ENCODE results near the gene TOB2. TPM values are rescaled to one million over a fixed set of nuclear protein-coding genes. Genes with fewer than 3 reads are reported as not detected.

TOB2 gene, protein sequence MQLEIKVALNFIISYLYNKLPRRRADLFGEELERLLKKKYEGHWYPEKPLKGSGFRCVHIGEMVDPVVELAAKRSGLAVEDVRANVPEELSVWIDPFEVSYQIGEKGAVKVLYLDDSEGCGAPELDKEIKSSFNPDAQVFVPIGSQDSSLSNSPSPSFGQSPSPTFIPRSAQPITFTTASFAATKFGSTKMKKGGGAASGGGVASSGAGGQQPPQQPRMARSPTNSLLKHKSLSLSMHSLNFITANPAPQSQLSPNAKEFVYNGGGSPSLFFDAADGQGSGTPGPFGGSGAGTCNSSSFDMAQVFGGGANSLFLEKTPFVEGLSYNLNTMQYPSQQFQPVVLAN
- 62.6 TPM for total RNA-seq
- long read RNA-seq, full-length matches to known transcripts, result 66 of 190 reads
- long read RNA-seq, partial matches to known transcripts, result 0 of 190 reads
- long read RNA-seq, other reads (novel, unspliced or antisense), result 124 of 190 reads

DNA sequence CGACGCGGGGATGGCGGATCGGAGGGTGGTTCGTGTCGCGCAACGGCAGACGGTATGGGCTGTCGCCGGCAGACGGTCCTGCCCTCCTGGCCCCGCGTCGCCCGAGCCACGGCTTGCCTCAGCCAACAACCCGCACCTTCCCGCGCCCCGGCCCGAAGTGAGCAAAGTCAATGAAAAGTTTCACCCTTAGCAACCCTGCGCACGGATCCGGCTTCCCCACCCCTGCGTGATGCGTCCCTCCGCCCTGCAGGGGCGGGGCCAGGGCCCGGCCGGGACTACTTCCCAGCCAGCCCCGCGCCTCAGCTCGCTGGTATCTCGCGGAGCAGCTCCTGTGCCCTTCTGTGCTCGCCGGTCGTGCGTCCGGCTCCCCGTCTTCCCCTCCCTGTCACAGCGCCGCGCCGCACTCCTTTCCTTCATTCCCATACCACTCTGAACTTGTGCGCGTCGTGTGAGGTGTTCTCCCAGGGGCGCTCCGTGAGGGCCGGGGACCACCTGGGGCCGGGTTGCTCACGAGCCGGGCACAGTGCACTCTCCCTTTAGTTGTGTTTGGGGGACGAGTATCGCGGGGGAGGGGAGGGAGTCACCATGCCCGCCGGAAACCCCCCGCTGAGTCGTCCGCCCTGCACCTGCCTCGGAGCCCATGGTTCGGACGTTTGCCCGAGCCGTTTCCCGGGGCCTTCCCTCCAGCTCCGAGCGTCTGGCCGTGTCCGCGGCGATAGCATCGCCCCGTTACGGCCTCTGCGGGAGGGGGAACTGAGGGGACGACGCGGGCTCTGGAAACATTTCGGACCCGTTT, at the start of gene TOB2:
TSS of gene TOB2 (minus strand) at position 163 of the 796 bp plus-strand sequence. CDS start 9,456 bp downstream, outside the sequence.
- peak; percentile 96 for DNase-seq
- ATAC-seq (ENCODE audit: poor library complexity), result peak; percentile 73
- intact Hi-C loops (cut with DNase I), result no loop called here

DNA sequence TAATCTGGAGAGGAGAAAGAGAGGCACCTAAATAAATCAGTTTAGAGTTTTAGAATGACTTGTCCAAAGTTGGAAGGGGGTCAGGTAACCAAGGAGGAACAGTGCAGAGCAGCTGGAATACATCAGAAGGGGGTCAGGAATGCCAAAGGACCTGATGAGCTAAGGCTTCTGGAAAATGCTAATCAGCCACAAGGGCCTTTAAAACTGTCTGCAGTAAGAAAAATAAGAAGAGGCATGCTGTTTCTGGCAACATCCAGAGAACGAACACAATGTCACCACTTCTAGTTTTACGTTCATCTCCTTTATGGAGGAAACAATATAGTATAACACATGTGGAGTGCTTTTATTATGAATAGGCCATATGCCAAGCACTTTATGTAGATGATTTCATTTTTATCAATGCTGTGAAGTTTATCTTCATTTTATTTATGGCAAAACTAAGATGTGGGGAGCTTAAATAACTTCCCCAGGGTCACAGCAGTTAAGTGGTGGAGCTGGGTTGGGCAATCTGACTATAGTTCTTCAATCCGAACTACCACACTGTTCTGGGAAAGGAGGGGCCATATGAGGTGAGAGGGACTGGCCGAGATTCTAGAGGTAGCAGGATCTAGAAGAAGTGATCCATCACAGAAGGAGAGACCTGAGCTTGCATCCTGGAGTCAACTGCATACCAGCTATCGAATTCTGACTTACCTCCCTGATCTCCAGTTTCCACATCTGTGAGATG, 44.9 kb upstream of the TOB2 start:
- DNase-seq, result no peak
- intact Hi-C loops (cut with DNase I), result no loop called here
- ATAC-seq (ENCODE audit: poor library complexity), result peak; percentile 28

DNA sequence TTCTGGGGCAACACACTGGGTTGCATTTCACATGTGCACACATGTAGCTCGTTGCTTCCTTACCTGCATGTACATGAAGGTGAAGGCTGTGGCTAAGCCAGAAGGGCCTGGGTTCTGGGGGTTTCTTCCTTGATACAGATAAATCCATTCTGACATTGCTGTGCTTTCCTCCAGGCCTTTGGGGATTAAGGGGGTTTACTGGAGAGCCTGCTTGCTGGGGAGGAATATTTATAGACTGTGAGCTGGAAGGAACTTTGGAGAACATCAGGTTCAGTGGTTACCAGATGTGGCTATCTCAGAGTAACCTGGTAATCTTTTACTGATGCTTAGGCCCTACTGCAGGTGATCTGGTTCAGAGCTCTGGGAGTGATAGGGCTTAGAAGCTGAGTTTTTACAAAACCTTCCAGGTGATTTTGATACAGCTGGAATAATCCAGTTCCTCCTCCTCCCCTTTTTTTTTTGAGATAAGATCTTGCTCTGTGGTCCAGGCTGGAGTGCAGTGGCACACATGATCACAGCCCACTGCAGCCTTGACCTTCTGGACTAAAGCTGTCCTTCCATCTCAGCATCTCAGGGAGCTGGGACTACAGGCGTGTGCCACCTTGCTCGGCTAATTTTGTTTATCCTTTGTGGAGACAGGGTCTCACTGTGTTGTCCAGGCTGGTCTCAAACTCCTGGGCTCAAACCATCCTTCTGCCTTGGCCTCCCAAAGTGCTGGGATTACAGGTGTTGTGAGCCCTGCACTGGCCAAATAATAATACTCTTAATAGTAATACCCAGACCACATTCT, 42.2 kb upstream of the TOB2 start:
- ATAC-seq (ENCODE audit: poor library complexity) (no peak), DNase-seq (no peak)
- intact Hi-C loops (cut with DNase I), result no loop called here

- ATAC-seq (ENCODE audit: poor library complexity) (no peak), DNase-seq (no peak)
- intact Hi-C loops (cut with DNase I), result no loop called here
Measured at GRCh38 chr22:41488076-41488475, 41.5 kb upstream of the TOB2 start.

GRCh38 chr22:41487037-41487935, 40.7 kb upstream of the TOB2 start:
- intact Hi-C loops (cut with DNase I), result no loop called here
- no peak for ATAC-seq (ENCODE audit: poor library complexity)

DNA sequence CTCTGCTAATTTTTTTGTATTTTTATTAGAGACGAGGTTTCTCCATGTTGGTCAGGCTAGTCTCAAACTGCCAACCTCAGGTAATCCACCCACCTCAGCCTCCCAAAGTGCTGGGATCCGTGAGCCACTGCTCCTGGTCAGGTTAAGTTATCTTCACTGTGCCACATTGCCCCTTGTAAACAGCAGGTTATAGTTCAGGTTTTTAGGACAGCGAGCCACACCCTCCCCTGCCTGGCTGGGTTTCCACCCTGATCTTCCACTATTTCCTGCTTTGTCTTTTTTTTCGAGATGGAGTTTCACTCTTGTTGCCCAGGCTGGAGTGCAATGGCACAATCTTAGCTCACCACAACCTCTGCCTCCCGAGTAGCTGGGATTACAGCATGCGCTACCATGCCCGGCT, 38.4 kb upstream of the TOB2 start:
- ATAC-seq (ENCODE audit: poor library complexity), result no peak
- DNase-seq, result no peak
- intact Hi-C loops (cut with DNase I), result no loop called here

More at GRCh38 chr22:41487037-41487935, 40.7 kb upstream of the TOB2 start:
- no peak for DNase-seq

GRCh38 chr22:41482319-41482935, 35.8 kb upstream of the TOB2 start:
- no peak for ATAC-seq (ENCODE audit: poor library complexity)

DNA sequence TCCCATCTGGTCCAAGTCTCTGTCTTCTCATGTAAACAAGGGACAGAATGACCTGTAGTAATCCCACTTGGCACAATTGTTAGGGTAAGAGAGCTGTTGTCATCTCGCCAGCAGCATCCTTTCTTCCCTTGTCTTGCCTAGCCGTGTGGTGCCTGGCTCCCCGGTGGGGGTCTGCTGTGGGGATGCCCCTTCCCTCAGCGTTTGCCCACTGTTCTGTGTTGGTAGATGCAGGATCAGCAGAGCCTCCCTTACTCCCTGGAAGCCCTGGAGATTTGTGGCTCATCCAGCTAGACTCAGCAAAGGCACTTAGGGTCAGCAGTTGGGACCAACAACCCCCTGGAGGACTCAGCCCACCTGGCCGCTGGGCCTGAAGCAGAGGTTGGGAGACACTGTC, 35.3 kb upstream of the TOB2 start:
- intact Hi-C loops (cut with DNase I), result no loop called here
- no peak for DNase-seq
- no peak for ATAC-seq (ENCODE audit: poor library complexity)

More at GRCh38 chr22:41482319-41482935, 35.8 kb upstream of the TOB2 start:
- intact Hi-C loops (cut with DNase I), result no loop called here
- DNase-seq, result no peak

DNA sequence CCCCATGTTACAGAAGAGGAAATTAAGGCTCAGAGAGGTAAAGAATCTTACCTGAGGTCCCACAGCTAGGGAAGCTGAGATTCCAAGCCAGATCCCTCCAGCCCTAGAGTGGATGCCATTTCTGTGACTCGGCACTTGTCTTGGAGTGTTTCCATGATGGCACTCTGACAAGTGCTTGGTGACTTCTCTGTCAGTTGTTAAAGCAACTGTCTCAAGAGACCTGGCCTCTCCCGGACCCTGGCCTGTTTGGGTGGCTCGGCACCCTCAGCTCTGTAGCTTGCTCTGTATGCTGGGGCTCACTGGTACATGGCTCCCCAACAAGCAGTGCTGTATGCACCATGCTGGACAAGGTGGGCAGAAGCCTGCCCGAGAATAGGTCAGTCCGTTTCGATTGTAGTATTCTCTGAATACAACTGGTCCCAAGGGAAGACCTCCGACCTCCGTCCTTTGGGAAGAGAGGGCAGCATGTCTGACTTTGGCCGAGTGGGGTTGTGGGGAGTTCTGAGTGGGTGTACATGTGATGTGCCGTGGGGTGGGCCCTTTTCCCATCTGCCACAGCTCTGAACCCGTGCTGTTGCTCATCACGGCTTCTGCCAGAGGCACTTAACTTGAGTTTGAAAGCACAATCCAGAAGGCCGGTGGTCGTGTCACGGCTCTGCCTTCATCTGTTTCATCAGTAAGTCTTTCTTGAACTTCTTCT, 34.7 kb upstream of the TOB2 start:
- intact Hi-C loops (cut with DNase I), result no loop called here
- DNase-seq, result no peak

GRCh38 chr22:41480397-41480735, 33.8 kb upstream of the TOB2 start:
- intact Hi-C loops (cut with DNase I), result no loop called here
- DNase-seq, result no peak
- ATAC-seq (ENCODE audit: poor library complexity), result no peak

More for the DNA sequence above, 34.7 kb upstream of the TOB2 start:
- ATAC-seq (ENCODE audit: poor library complexity), result peak; percentile 65

DNA sequence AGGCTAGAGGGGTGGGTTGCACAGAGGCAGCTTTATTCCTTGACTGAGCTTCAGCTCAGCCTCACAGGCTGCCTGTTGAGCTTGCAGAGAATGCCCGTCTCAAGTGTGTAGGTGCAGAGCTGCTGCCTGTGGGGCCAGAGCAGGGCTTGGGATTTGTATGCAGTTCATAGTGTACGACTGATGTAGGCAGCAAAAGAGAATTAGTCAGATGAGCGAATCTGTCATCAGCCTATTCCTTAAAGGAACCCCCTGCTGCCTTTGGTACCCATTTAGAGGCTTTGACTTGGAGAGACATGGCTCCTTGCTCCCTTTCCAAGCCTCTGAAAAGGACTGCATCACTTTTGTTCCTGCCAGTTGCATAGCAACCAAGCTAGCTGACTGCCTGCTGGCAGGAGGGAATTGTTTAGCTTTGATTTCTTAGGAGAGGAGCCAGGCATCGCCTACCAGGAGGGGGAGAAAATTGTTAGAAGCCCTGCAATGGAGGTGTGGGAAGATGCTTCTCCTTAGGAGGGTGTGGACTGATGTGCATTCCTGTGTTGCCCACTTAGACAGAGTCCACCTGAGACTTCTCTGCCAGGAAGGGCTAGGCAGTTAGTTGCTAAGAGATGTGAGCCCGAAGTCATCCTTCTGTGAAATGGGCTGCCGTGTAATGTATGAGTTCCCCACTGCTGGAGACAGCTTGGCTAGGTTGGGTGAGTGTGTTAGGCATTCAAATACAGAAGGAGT, 33.2 kb upstream of the TOB2 start:
- DNase-seq (no peak), ATAC-seq (ENCODE audit: poor library complexity) (peak; percentile 25)
- intact Hi-C loops (cut with DNase I), result no loop called here

GRCh38 chr22:41478891-41479521, 32.4 kb upstream of the TOB2 start:
- DNase-seq, result no peak
- no peak for ATAC-seq (ENCODE audit: poor library complexity)
- intact Hi-C loops (cut with DNase I), result no loop called here

DNA sequence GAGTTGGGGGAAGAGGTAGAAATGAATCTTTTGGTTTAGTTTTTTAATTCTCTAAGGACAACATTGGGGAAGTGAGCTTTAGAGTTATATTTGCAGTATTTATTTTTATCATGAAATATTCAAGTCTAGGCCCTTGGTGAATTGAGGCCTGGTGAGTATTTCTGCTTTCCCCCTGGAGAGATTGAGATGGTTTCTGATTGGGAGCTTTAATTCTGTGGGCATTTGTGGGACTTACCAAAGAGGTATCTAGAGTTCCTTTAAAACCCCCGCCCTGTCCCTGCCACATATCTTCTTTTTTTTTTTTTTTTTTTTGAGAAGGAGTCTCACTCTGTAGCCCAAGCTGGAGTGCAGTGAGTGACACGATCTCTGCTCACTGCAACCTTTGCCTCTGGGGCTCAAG, 31.9 kb upstream of the TOB2 start:
- no peak for ATAC-seq (ENCODE audit: poor library complexity)
- no peak for DNase-seq
- intact Hi-C loops (cut with DNase I), result no loop called here

GRCh38 chr22:41474872-41475451, 28.4 kb upstream of the TOB2 start:
- intact Hi-C loops (cut with DNase I), result loop anchor here (5.0 kb wide), 1 partner anchor 32 kb away; no protein-coding TSS in a partner anchor
- no peak for DNase-seq
- ATAC-seq (ENCODE audit: poor library complexity), result no peak

DNA sequence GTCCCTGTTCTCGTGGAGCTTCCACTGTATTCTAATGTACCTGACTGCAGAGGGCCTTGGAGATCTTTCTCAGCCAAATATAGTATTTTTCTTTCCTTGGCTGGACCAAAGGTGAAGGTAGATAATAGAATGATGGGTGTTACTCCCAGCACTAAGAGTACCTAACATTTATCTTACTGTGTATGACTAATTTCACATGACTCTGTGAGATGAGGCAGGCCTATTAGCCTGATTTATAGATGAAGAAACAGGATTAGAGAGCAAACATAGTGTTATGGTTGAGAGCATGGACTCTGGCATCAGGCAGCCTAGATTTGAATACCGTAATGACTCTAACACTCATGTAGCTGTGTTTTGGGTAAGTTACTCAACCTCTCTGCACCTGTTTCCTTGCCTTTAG, 25.0 kb upstream of the TOB2 start:
- ATAC-seq (ENCODE audit: poor library complexity), result no peak
- DNase-seq, result no peak

More for the DNA sequence above, 25.0 kb upstream of the TOB2 start:
- intact Hi-C loops (cut with DNase I), result loop anchor here (5.0 kb wide), 1 partner anchor 36 kb away; no protein-coding TSS in a partner anchor

All from Right ventricle myocardium superior (tissue), 1 donor.